Spleen (tissue), 11 donors: ENCODE measurements around the gene TBC1D8. TPM values are rescaled to one million over a fixed set of nuclear protein-coding genes. Genes with fewer than 3 reads are reported as not detected.

Experiments used
- DNase-seq: peaks from one replicate; pipeline ENCODE4 v3.0.0-alpha.2; 2020
- H3K27ac ChIP-seq, 8 donors: fragments of 200-600 bp; sonication (generic) in 7 of 8; 1 replicate in 4 of 8; 2 replicates in 4 of 8; pipeline versions ENCODE4 v1.5.0 to v1.8.0; 2016 to 2021; ENCODE audit warnings: inconsistent platforms in 4 of 8, mild to moderate bottlenecking in 4 of 8, moderate library complexity in 1 of 8
- H3K27me3 ChIP-seq, 7 donors: fragments of 200-600 bp; sonication (generic) in 6 of 7; replicated peaks in 1 of 7; 1 replicate in 4 of 7; 2 replicates in 3 of 7; pipeline versions ENCODE4 v1.5.0 to v1.8.0; 2016 to 2021; ENCODE audit warnings: inconsistent platforms in 3 of 7, mild to moderate bottlenecking in 1 of 7
- H3K36me3 ChIP-seq, 6 donors: fragments of 200-600 bp; sonication (generic) in 5 of 6; 1 replicate in 4 of 6; 2 replicates in 2 of 6; pipeline versions ENCODE4 v1.5.0 to v1.8.0; 2016 to 2021; ENCODE audit warnings: inconsistent platforms in 2 of 6
- H3K4me1 ChIP-seq, 6 donors: fragments of 200-600 bp; sonication (generic) in 5 of 6; 1 replicate in 3 of 6; 2 replicates in 3 of 6; pipeline versions ENCODE4 v1.5.0 to v1.8.0; 2016 to 2021; ENCODE audit warnings: inconsistent platforms in 3 of 6
- H3K4me3 ChIP-seq, 8 donors: fragments of 200-600 bp; sonication (generic) in 7 of 8; 1 replicate in 4 of 8; 2 replicates in 4 of 8; pipeline versions ENCODE4 v1.5.0 to v1.8.0; 2016 to 2021; ENCODE audit warnings: inconsistent platforms in 4 of 8, mild to moderate bottlenecking in 4 of 8, moderate library complexity in 2 of 8
- H3K9me3 ChIP-seq, 8 donors: fragments of 200-600 bp; sonication (generic) in 7 of 8; 1 replicate in 4 of 8; 2 replicates in 4 of 8; pipeline versions ENCODE4 v1.5.0 to v1.8.0; 2016 to 2021; ENCODE audit warnings: inconsistent platforms in 4 of 8
- CTCF ChIP-seq, 11 experiments: fragments of 200-600 bp in 7 of 11; fragments of 450-650 bp in 4 of 11; sonication (generic) in 4 of 11; IDR thresholded peaks in 8 of 11; conservative IDR thresholded peaks in 3 of 11; 1 replicate in 7 of 11; 2 replicates in 4 of 11; pipeline versions ENCODE4 v1.4.0 to v1.8.0; 2016 to 2021; ENCODE audit warnings: antibody characterized with exemption in 11 of 11, inconsistent platforms in 4 of 11, mild to moderate bottlenecking in 1 of 11
- POLR2A ChIP-seq, 3 donors: fragments of 450-650 bp; IDR thresholded peaks; one replicate each; pipeline ENCODE4 v1.5.1; 2017; ENCODE audit warnings: antibody characterized with exemption in 3 of 3, mild to moderate bottlenecking in 1 of 3
- POLR2AphosphoS5 ChIP-seq, 3 donors: sonication (generic); formaldehyde crosslinking; IDR thresholded peaks; one replicate each; pipeline ENCODE4 v1.5.1; 2017; ENCODE audit warnings: antibody characterized with exemption in 3 of 3
- WGBS, 5 donors: extraction: QIAGEN DNeasy Blood & Tissue Kit in 3 of 5; methylation state at CpG; one replicate each; pipeline versions ENCODE4 v1.1.5 to v1.1.7; 2013 to 2018; 5-methylcytosine and 5-hydroxymethylcytosine counted together
- intact Hi-C: fragments of 100-400 bp; cut with DNase I; formaldehyde crosslinking; loops from one replicate; pipeline ENCODE4 v1.15.0; 2023; ENCODE audit warnings: low total_unique reads
- polyA plus RNA-seq, 3 donors: library from polyadenylated mRNA; stranded (reverse); fragments of 200-250 nt; gene quantifications; one replicate each; pipeline ENCODE4 v1.2.1, GENCODE V29; 2013
- total RNA-seq, 7 donors: library from RNA; depleted of rRNA in 3 of 7; stranded (reverse); fragments of >200 nt in 3 of 7; fragmentation: NEBNext Ultra II Directional in 4 of 7; extraction: Animal tissue kit (Norgen Biotek cat#: 25700) in 4 of 7; gene quantifications; one replicate each; pipeline versions ENCODE4 v1.1.0 to v1.2.1, GENCODE V29; 2016 to 2021
- donor health status: healthy with polysubstance abuse.
- donor health status: DM: no; HTN: no; CAD: no; lungs with moderate emphysema.
- donor health status: DM: no; HTN: no; CAD: no.
- donor health status: Bipolar disorder and iron deficiency.
- donor health status: healthy.
- donor health status: DM: no; HTN: no; CAD: no.
- donor health status: DM: yes; HTN: yes; CAD: no.

TBC1D8 gene
- total and polyA plus RNA-seq, 10 donors, result 7.2 to 104 (median 40.5) TPM

DNA sequence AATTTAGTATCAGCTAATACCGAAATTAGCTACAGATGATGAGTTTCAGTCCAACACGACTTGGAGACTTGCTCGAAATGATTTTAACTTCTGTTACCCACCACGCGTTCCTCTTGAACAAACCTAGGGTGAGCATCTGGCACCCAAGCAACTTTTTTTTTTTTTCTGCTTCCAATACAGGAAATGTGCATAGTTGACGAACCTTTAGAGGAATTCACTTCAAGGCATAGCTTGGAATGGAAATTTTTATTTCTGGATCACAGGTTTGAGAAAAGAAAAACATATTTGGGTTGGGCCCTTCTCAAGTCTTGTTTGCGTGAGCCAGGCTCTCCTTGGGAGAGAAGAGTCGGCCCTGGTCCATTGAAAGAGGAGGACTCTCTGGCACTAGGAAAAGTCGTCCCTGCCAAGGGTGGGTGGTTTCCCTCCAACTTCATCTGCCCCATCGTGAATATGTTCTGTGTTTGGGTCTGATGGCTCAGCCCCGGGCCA, 186.5 kb downstream of the TBC1D8 start:
- H3K4me1 ChIP-seq, result no peaks in the 10 kb centered on the region
- peak; percentile 15 for DNase-seq
- H3K27ac ChIP-seq, result no peak overlapping the region
- H3K27me3 ChIP-seq, result no peaks in the 10 kb centered on the region
- H3K36me3 ChIP-seq, result peaks cover 0 to 17% (median 0%) of the 10 kb centered on the region in 6 donors
- WGBS, 5 donors, result 78 to 92% (median 83%) methylated on average over 11 of the region's 11 CpGs
- TF ChIP-seq POLR2A (IDR thresholded peaks at IDR 0.05) (no peak), POLR2AphosphoS5 (IDR thresholded peaks at IDR 0.05) (no peak), CTCF (IDR thresholded peaks at IDR 0.05 in 8 of 11, conservative IDR thresholded peaks at IDR 0.05 in 3 of 11) (no peak)
- intact Hi-C loops, result no loop called here
- H3K9me3 ChIP-seq, result no peaks in the 10 kb centered on the region
- no peak overlapping the region for H3K4me3 ChIP-seq

GRCh38 chr2:100964222-100964621, 187.0 kb downstream of the TBC1D8 start:
- Histone ChIP-seq H3K27me3 (no peaks in the 10 kb centered on the region), H3K36me3 (peaks cover 0 to 13% (median 0%) of the 10 kb centered on the region in 6 donors), H3K9me3 (no peaks in the 10 kb centered on the region), H3K4me3 (no peak overlapping the region), H3K4me1 (no peaks in the 10 kb centered on the region), H3K27ac (no peak overlapping the region)
- TF ChIP-seq POLR2A (IDR thresholded peaks at IDR 0.05) (no peak), POLR2AphosphoS5 (IDR thresholded peaks at IDR 0.05) (no peak), CTCF (IDR thresholded peaks at IDR 0.05 in 8 of 11, conservative IDR thresholded peaks at IDR 0.05 in 3 of 11) (no peak)
- peak; percentile 56 for DNase-seq
- WGBS, 5 donors, result 65 to 74% (median 68%) methylated on average over 12 of the region's 12 CpGs
- intact Hi-C loops, result no loop called here

- no peak for TF ChIP-seq POLR2AphosphoS5 (IDR thresholded peaks at IDR 0.05)
- TF ChIP-seq POLR2A (IDR thresholded peaks at IDR 0.05), result no peak
- no peak for TF ChIP-seq CTCF (IDR thresholded peaks at IDR 0.05 in 8 of 11, conservative IDR thresholded peaks at IDR 0.05 in 3 of 11)
These were observed 188.2 kb downstream of the TBC1D8 start for GRCh38 chr2:100963026-100963375.

DNA sequence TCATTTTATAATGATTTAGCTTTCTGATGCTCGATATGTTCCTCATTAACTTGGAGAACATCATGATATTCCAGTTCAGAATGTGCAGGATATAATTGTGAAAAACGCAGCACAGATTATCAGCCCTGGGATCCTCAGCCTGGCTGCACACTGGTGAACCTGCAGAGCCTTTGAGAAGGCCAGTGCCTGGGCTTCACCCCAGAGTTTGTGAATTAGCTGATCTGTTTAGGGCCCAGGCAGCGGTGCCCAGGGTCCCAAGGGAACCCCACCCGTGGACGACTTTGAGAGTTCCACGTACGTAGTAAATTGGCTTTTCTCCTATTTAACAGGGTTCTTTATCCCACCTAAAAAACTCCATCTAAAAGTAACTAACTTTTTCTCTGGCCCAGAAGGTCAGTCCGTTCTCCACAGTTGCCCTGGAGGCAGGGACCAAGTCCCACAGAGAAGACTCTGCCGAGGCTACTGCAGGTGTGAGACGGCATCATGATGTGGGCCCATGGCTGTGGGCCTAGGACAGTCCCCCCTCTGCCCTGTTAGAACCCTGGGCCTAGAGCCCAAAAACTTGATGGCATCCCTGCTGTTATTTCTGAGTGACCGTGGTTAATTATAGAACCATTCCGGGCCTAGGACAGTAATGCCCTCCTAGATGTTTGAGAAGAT, 188.7 kb downstream of the TBC1D8 start:
- DNase-seq, result peak; percentile 29
- Histone ChIP-seq H3K27ac (no peak overlapping the region), H3K4me3 (no peak overlapping the region), H3K4me1 (peaks cover 0 to 3% (median 0%) of the 10 kb centered on the region in 6 donors), H3K36me3 (no peaks in the 10 kb centered on the region), H3K9me3 (no peaks in the 10 kb centered on the region), H3K27me3 (no peaks in the 10 kb centered on the region)
- WGBS, 5 donors, result 85 to 97% (median 95%) methylated on average over 11 to 12 of the region's 12 CpGs
- TF ChIP-seq CTCF (IDR thresholded peaks at IDR 0.05 in 8 of 11, conservative IDR thresholded peaks at IDR 0.05 in 3 of 11) (no peak), POLR2AphosphoS5 (IDR thresholded peaks at IDR 0.05) (no peak), POLR2A (IDR thresholded peaks at IDR 0.05) (no peak)
- intact Hi-C loops, result no loop called here

More at GRCh38 chr2:100963026-100963375, 188.2 kb downstream of the TBC1D8 start:
- WGBS, 5 donors, result 85 to 95% (median 89%) methylated on average over 4 of the region's 4 CpGs
- Histone ChIP-seq H3K4me3 (no peak overlapping the region), H3K36me3 (peaks cover 0 to under 1% (median 0%) of the 10 kb centered on the region in 6 donors), H3K27ac (no peak overlapping the region), H3K4me1 (no peaks in the 10 kb centered on the region), H3K9me3 (no peaks in the 10 kb centered on the region), H3K27me3 (no peaks in the 10 kb centered on the region)
- DNase-seq, result peak; percentile 54
- intact Hi-C loops, result no loop called here
